K562 (cell line): ENCODE measurements around the gene ISM1. TPM values are rescaled to one million over a fixed set of nuclear protein-coding genes. Genes with fewer than 3 reads are reported as not detected.

Source experiments
- CTCF ChIP-seq, 3 experiments: IDR thresholded peaks in 2 of 3; conservative IDR thresholded peaks in 1 of 3; 2 replicates each; pipeline ENCODE4 v1.5.1; 2011 to 2012; ENCODE audit warnings: low read length in 3 of 3, mild to moderate bottlenecking in 3 of 3, control low read depth in 2 of 3, improper control_type of control experiment in 1 of 3, inconsistent platforms in 1 of 3, low read depth in 1 of 3, mixed read lengths in 1 of 3, moderate library complexity in 1 of 3; ENCODE audit not compliant: insufficient read depth in 2 of 3
- EP400 ChIP-seq: fragments of 450-650 bp; IDR thresholded peaks from 2 replicates; pipeline ENCODE4 v1.6.1; 2017; ENCODE audit warnings: antibody characterized with exemption, mild to moderate bottlenecking, moderate library complexity
- MAZ ChIP-seq, 2 experiments: fragments of 450-650 bp in 1 of 2; sonication (generic) in 1 of 2; formaldehyde crosslinking; IDR thresholded peaks in 1 of 2; conservative IDR thresholded peaks in 1 of 2; 2 replicates each; pipeline versions ENCODE4 v1.4.0 to v1.5.0; 2020; ENCODE audit warnings: mild to moderate bottlenecking in 1 of 2, missing genetic modification reagents in 1 of 2
- NFE2 ChIP-seq: IDR thresholded peaks from 2 replicates; pipeline ENCODE4 v1.6.1; 2014; ENCODE audit warnings: antibody characterized with exemption, low read depth
- RAD21 ChIP-seq, 2 experiments: fragments of 250-450 bp in 1 of 2; fragments of 450-650 bp in 1 of 2; sonication (Bioruptor Pico) in 1 of 2; formaldehyde crosslinking in 1 of 2; IDR thresholded peaks in 1 of 2; conservative IDR thresholded peaks in 1 of 2; 2 replicates each; pipeline versions ENCODE4 v1.4.0 to v1.8.0; 2020 to 2022; ENCODE audit warnings: mild to moderate bottlenecking in 2 of 2, moderate library complexity in 1 of 2
- SMC3 ChIP-seq: conservative IDR thresholded peaks from 2 replicates; pipeline ENCODE4 v1.6.1; 2011; ENCODE audit warnings: low read depth, low read length, improper control_type of control experiment; ENCODE audit not compliant: insufficient read depth
- TOE1 ChIP-seq, 2 experiments: fragments of 450-650 bp in 1 of 2; sonication (generic) in 1 of 2; formaldehyde crosslinking in 1 of 2; IDR thresholded peaks; 2 replicates each; pipeline versions ENCODE4 v1.7.1 to v1.8.0; 2016 to 2022; ENCODE audit warnings: borderline replicate concordance in 2 of 2, mild to moderate bottlenecking in 2 of 2, antibody characterized with exemption in 1 of 2, inconsistent platforms in 1 of 2, low read depth in 1 of 2, missing genetic modification reagents in 1 of 2, moderate library complexity in 1 of 2
- ZEB2 ChIP-seq: fragments of 450-650 bp; IDR thresholded peaks from 2 replicates; pipeline ENCODE4 v1.6.1; 2016
- polyA plus RNA-seq, 8 experiments: library from polyadenylated mRNA; depleted of rRNA in 4 of 8; stranded (reverse) in 5 of 8; unstranded in 3 of 8; fragments of >200 nt; fragmentation: Nextera tagmentation in 2 of 8; fragmentation: Illumina TruSeq in 1 of 8; extraction: Ambion mirVana in 2 of 8; extraction: Trizol in 1 of 8; gene quantifications; 2 replicates each; pipeline versions ENCODE4 v1.2.1 to v1.2.3, GENCODE V29; 2011 to 2014; ENCODE audit warnings: inconsistent platforms in 1 of 8, missing spikeins in 1 of 8
- total RNA-seq, 7 experiments: library from RNA; depleted of rRNA in 6 of 7; stranded (reverse); fragments of >200 nt in 6 of 7; fragmentation: Illumina TruSeq in 2 of 7; extraction: Trizol in 2 of 7; gene quantifications; 2 replicates each; pipeline versions ENCODE4 v1.2.1 to v1.2.3, GENCODE V29; 2011 to 2021; ENCODE audit warnings: low replicate concordance in 1 of 7
- TF ChIP-seq, protein P1 (sequence below), 2 experiments: fragments of 450-650 bp; formaldehyde crosslinking in 1 of 2; IDR thresholded peaks; 2 replicates each; pipeline versions ENCODE4 v1.4.0 to v1.6.1; 2014 to 2020; ENCODE audit warnings: mild to moderate bottlenecking in 2 of 2, borderline replicate concordance in 1 of 2, low read depth in 1 of 2
- TF ChIP-seq, protein P2 (sequence below), 2 experiments: IDR thresholded peaks; 2 replicates each; pipeline ENCODE4 v1.6.1; 2011; ENCODE audit warnings: borderline replicate concordance in 1 of 2, control low read depth in 1 of 2, low read depth in 1 of 2, low read length in 1 of 2, mild to moderate bottlenecking in 1 of 2, mixed read lengths in 1 of 2, moderate library complexity in 1 of 2; ENCODE audit not compliant: insufficient read depth in 1 of 2, insufficient read length in 1 of 2, poor library complexity in 1 of 2, severe bottlenecking in 1 of 2; ENCODE audit errors: extremely low read depth in 1 of 2
- TF ChIP-seq, protein P3 (sequence below): fragments of 200-800 bp; sonication (Bioruptor generic); IDR thresholded peaks from 2 replicates; pipeline ENCODE4 v1.6.1; 2017; ENCODE audit warnings: missing genetic modification characterization, missing compliant biosample characterization

ISM1 gene
- total and polyA plus RNA-seq, 9 of the 15 experiments (the other 6 are each of a cell fraction or from before 2014, with no cell fraction given): not detected

DNA sequence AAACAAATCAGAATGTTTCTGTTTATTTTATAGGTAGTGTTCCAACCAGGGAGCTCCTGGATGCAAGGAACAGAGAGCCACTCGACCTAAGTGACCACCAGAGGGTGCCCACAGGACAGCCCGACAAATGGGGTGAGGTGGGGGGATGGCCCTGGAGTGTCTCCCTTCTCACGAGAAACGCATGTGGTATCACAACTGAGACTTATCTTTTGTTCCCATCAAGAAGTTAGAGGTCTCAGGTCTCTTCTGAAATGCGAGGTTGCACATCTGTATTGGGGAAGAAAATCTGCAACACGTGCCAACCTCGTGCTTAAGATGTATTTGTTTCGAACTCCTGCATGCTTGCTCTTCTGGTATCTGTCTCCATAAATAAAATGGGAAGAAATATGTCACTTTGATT is 104.0 kb downstream of the ISM1 start (continued):
- TF ChIP-seq, protein P1, sequence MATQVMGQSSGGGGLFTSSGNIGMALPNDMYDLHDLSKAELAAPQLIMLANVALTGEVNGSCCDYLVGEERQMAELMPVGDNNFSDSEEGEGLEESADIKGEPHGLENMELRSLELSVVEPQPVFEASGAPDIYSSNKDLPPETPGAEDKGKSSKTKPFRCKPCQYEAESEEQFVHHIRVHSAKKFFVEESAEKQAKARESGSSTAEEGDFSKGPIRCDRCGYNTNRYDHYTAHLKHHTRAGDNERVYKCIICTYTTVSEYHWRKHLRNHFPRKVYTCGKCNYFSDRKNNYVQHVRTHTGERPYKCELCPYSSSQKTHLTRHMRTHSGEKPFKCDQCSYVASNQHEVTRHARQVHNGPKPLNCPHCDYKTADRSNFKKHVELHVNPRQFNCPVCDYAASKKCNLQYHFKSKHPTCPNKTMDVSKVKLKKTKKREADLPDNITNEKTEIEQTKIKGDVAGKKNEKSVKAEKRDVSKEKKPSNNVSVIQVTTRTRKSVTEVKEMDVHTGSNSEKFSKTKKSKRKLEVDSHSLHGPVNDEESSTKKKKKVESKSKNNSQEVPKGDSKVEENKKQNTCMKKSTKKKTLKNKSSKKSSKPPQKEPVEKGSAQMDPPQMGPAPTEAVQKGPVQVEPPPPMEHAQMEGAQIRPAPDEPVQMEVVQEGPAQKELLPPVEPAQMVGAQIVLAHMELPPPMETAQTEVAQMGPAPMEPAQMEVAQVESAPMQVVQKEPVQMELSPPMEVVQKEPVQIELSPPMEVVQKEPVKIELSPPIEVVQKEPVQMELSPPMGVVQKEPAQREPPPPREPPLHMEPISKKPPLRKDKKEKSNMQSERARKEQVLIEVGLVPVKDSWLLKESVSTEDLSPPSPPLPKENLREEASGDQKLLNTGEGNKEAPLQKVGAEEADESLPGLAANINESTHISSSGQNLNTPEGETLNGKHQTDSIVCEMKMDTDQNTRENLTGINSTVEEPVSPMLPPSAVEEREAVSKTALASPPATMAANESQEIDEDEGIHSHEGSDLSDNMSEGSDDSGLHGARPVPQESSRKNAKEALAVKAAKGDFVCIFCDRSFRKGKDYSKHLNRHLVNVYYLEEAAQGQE (IDR thresholded peaks at IDR 0.05; ENCODE audit: borderline replicate concordance): peak; percentile 35; the same call in 1 of the 2 replicates
- TF ChIP-seq, protein P1 (CRISPR knock-in tag; IDR thresholded peaks at IDR 0.05; ENCODE audit: low read depth): no peak
- TF ChIP-seq SMC3 (peak; percentile 25; the same call in 1 of the 2 replicates), RAD21 (CRISPR knock-in tag; conservative IDR thresholded peaks at IDR 0.05 in 1 of 2, IDR thresholded peaks at IDR 0.05 in 1 of 2) (peak; percentile 43 to 67; a peak in 3 of 4 replicates), ZEB2 (no peak), NFE2 (no peak), MAZ (CRISPR knock-in tag; conservative IDR thresholded peaks at IDR 0.05 in 1 of 2, IDR thresholded peaks at IDR 0.05 in 1 of 2) (peak in 1 of 2 experiments; percentile 54; a peak in 1 of 4 replicates), TOE1 (IDR thresholded peaks at IDR 0.05; ENCODE audit: borderline replicate concordance) (no peak), TOE1 (CRISPR knock-in tag; IDR thresholded peaks at IDR 0.05; ENCODE audit: borderline replicate concordance, low read depth) (no peak), EP400 (0 out of 2 replicates have a peak, but pooled peaks have one; percentile 15), CTCF (IDR thresholded peaks at IDR 0.05 in 2 of 3, conservative IDR thresholded peaks at IDR 0.05 in 1 of 3; ENCODE audit: insufficient read depth in 2 of 3, low read depth in 1 of 3, low read length in 3 of 3) (peak; percentile 51 to 60 (median 54))
- TF ChIP-seq, protein P2, sequence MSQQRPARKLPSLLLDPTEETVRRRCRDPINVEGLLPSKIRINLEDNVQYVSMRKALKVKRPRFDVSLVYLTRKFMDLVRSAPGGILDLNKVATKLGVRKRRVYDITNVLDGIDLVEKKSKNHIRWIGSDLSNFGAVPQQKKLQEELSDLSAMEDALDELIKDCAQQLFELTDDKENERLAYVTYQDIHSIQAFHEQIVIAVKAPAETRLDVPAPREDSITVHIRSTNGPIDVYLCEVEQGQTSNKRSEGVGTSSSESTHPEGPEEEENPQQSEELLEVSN (IDR thresholded peaks at IDR 0.05; ENCODE audit: borderline replicate concordance in 1 of 2, extremely low read depth in 1 of 2, insufficient read depth in 1 of 2, insufficient read length in 1 of 2, low read depth in 1 of 2, low read length in 1 of 2, poor library complexity in 1 of 2, severe bottlenecking in 1 of 2): peak in 1 of 2 experiments; percentile 9
- TF ChIP-seq, protein P3, sequence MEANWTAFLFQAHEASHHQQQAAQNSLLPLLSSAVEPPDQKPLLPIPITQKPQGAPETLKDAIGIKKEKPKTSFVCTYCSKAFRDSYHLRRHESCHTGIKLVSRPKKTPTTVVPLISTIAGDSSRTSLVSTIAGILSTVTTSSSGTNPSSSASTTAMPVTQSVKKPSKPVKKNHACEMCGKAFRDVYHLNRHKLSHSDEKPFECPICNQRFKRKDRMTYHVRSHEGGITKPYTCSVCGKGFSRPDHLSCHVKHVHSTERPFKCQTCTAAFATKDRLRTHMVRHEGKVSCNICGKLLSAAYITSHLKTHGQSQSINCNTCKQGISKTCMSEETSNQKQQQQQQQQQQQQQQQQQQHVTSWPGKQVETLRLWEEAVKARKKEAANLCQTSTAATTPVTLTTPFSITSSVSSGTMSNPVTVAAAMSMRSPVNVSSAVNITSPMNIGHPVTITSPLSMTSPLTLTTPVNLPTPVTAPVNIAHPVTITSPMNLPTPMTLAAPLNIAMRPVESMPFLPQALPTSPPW (CRISPR knock-in tag): 0 out of 2 replicates have a peak, but pooled peaks have one; percentile 28
